ENCODE data around the gene ETV5. TPM values are rescaled to one million over a fixed set of nuclear protein-coding genes. Genes with fewer than 3 reads are reported as not detected.

Gene ETV5
- total RNA-seq, 1 experiment from 2014 or later: 92.9 TPM

DNA sequence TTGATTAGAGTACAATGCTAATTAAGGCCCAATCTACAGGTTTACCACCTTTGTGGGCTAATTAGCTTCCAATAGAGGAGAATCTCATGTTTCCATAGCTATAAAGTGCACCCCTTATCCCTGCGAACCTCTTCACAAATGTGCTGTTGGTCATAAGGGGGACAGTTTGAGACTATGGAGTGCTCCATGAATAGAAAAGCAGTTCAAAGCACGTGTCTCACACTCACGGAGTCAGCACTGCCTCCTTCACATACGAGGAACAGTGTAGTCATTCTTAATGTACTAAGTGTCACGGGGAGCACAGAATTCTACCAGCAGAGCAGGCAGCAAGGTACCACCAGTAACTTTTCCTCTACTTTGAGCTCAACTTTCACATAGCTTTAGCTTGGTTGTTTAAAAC, 62.1 kb downstream of the ETV5 start:
- ChIA-PET CTCF (no interaction called here), POLR2A (ENCODE audit: low non-redundant PET) (no interaction called here)
- no TSS peak for BruUV-seq (replicated peaks)
- H3K27ac ChIP-seq (ENCODE audit: low read depth, low read length, poor library complexity, severe bottlenecking): no peak overlapping the region
- H3K9me3 ChIP-seq (ENCODE audit: low read depth, low read length, poor library complexity, severe bottlenecking): no peaks in the 10 kb centered on the region
- no peaks in the 10 kb centered on the region for H3K4me1 ChIP-seq (ENCODE audit: insufficient read depth, low read length, poor library complexity, severe bottlenecking)
- no peak for DNase-seq (ENCODE audit: low spot score)
- no peak overlapping the region for H3K4me3 ChIP-seq (ENCODE audit: low read depth, low read length, poor library complexity, severe bottlenecking)
- TF ChIP-seq CTCF (conservative IDR thresholded peaks at IDR 0.05; ENCODE audit: low read depth, low read length) (no peak), EZH2 (IDR thresholded peaks at IDR 0.05; ENCODE audit: borderline replicate concordance, low read depth, low read length, poor library complexity, severe bottlenecking) (no peak)
- intact Hi-C loops (cut with micrococcal nuclease; ENCODE audit: unreplicated experiment): no loop called here
- H3K36me3 ChIP-seq (ENCODE audit: insufficient read depth, low read length, poor library complexity, severe bottlenecking): peaks cover 38% of the 10 kb centered on the region
- no peaks in the 10 kb centered on the region for H3K27me3 ChIP-seq (replicated peaks; ENCODE audit: insufficient read depth, low read depth, low read length, poor library complexity)

DNA sequence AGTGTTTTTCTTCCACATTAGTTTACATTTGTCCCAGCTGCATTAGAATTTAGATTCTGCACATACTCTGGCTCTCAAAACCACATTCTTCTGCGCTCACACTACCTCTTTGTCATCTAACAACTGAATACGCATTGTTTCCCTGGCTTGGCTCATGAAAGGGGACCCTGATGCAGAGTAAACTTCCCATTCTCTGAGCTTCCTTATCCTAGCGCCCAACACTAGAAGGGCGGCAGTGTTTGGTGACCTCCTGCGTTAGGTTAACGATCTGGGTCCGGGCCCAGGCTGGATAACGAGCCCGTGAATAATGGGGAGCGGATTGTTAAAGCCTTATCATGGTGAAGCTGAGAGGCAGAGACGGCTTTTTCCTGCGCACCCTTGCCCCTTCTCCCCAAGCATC, 63.9 kb downstream of the ETV5 start:
- intact Hi-C loops (cut with micrococcal nuclease; ENCODE audit: unreplicated experiment): no loop called here
- no peak for DNase-seq (ENCODE audit: low spot score)
- Histone ChIP-seq H3K27ac (ENCODE audit: low read depth, low read length, poor library complexity, severe bottlenecking) (no peak overlapping the region), H3K36me3 (ENCODE audit: insufficient read depth, low read length, poor library complexity, severe bottlenecking) (peaks cover 23% of the 10 kb centered on the region), H3K27me3 (replicated peaks; ENCODE audit: insufficient read depth, low read depth, low read length, poor library complexity) (no peaks in the 10 kb centered on the region), H3K9me3 (ENCODE audit: low read depth, low read length, poor library complexity, severe bottlenecking) (no peaks in the 10 kb centered on the region), H3K4me1 (ENCODE audit: insufficient read depth, low read length, poor library complexity, severe bottlenecking) (no peaks in the 10 kb centered on the region), H3K4me3 (ENCODE audit: low read depth, low read length, poor library complexity, severe bottlenecking) (no peak overlapping the region)
- TF ChIP-seq EZH2 (IDR thresholded peaks at IDR 0.05; ENCODE audit: borderline replicate concordance, low read depth, low read length, poor library complexity, severe bottlenecking) (no peak), CTCF (conservative IDR thresholded peaks at IDR 0.05; ENCODE audit: low read depth, low read length) (no peak)
- CTCF ChIA-PET: no interaction called here
- no TSS peak for BruUV-seq (replicated peaks)
- POLR2A ChIA-PET (ENCODE audit: low non-redundant PET): no interaction called here

- Histone ChIP-seq H3K27me3 (replicated peaks; ENCODE audit: insufficient read depth, low read depth, low read length, poor library complexity) (no peaks in the 10 kb centered on the region), H3K4me1 (ENCODE audit: insufficient read depth, low read length, poor library complexity, severe bottlenecking) (no peaks in the 10 kb centered on the region), H3K4me3 (ENCODE audit: low read depth, low read length, poor library complexity, severe bottlenecking) (no peak overlapping the region), H3K36me3 (ENCODE audit: insufficient read depth, low read length, poor library complexity, severe bottlenecking) (peaks cover 23% of the 10 kb centered on the region), H3K9me3 (ENCODE audit: low read depth, low read length, poor library complexity, severe bottlenecking) (no peaks in the 10 kb centered on the region), H3K27ac (ENCODE audit: low read depth, low read length, poor library complexity, severe bottlenecking) (no peak overlapping the region)
- ChIA-PET CTCF (no interaction called here), POLR2A (ENCODE audit: low non-redundant PET) (no interaction called here)
- DNase-seq (ENCODE audit: low spot score): no peak
- intact Hi-C loops (cut with micrococcal nuclease; ENCODE audit: unreplicated experiment): no loop called here
- no TSS peak for BruUV-seq (replicated peaks)
- TF ChIP-seq CTCF (conservative IDR thresholded peaks at IDR 0.05; ENCODE audit: low read depth, low read length) (no peak), EZH2 (IDR thresholded peaks at IDR 0.05; ENCODE audit: borderline replicate concordance, low read depth, low read length, poor library complexity, severe bottlenecking) (no peak)
Observed at GRCh38 chr3:186044427-186044826, 64.5 kb downstream of the ETV5 start.

All from A673 (cell line).